ENCODE results near the gene MAN2B1.

- TF ChIP-seq KDM2A (CRISPR knock-in tag; IDR thresholded peaks at IDR 0.05; ENCODE audit: borderline replicate concordance, low read depth) (no peak), POLR2A (IDR thresholded peaks at IDR 0.05; ENCODE audit: insufficient read depth in 1 of 2, low read depth in 2 of 2, low read length in 2 of 2) (no peak), ZNF274 (CRISPR knock-in tag; IDR thresholded peaks at IDR 0.05) (no peak), POLR2AphosphoS5 (IDR thresholded peaks at IDR 0.05; ENCODE audit: low read depth, low read length) (no peak), CTCF (CRISPR knock-in tag; IDR thresholded peaks at IDR 0.05) (no peak), CBX2 (IDR thresholded peaks at IDR 0.05; ENCODE audit: low read depth, low read length) (no peak), CBX2 (CRISPR knock-in tag; IDR thresholded peaks at IDR 0.05; ENCODE audit: low read depth) (no peak), POLR2G (IDR thresholded peaks at IDR 0.05; ENCODE audit: low read depth, low read length) (no peak), ZNF282 (IDR thresholded peaks at IDR 0.05; ENCODE audit: partially characterized antibody) (no peak), EZH2 (conservative IDR thresholded peaks at IDR 0.05; ENCODE audit: low read depth, low read length) (no peak), RAD51 (IDR thresholded peaks at IDR 0.05; ENCODE audit: borderline replicate concordance) (no peak)
Measured at GRCh38 chr19:12623361-12624031, 43.0 kb downstream of the MAN2B1 start.

Measured in HepG2 (cell line).